ENCODE results near the gene UTP4. TPM values are rescaled to one million over a fixed set of nuclear protein-coding genes. Genes with fewer than 3 reads are reported as not detected.

UTP4 gene
- total RNA-seq, 1 donor from 2014 or later: 55.3 TPM

DNA sequence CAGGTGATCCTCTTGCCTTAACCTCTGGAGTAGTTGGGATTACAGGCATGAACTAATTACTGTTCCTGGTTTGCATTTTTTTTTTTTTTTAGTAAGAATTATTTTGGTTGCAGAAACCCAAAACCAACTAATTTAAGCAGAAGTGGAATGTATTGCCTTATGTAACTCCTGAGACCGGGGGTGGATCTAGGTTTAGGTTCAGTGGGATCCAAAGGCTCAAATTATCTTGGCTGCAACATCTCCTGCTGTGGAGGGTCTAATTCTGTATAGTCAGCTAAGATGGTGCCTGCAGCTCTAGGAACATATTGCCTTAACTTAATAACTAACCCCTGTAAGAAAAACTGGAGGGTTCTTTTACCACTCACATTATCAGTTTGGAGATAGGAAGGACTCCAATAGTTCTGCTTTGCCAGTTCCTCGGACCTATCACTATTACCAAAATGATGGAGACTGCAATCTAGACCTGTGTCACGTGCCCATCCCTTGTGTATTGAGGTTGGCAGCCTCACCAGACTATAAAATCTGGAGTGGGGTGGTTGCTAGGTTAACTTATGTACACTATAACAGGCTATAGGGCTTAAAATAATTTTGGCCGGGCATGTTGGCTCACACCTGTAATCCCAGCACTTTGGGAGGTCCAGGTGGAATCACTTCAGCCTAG, 63.0 kb downstream of the UTP4 start:
- H3K9me3 Mint-ChIP-seq: no peaks in the 10 kb centered on the region
- no peak for ATAC-seq (ENCODE audit: low read depth)
- POLR2A ChIA-PET: interaction anchor here (1.0 kb wide), 1 partner anchor 8 kb away, joined by 5 read pairs; no protein-coding TSS in a partner anchor
- CTCF ChIA-PET: interaction anchor here (0.7 to 1.2 kb wide), 2 partner anchors 9 to 34 kb away, joined by 3 read pairs; no protein-coding TSS in a partner anchor
- no peak overlapping the region for H3K4me3 Mint-ChIP-seq
- no peaks in the 10 kb centered on the region for H3K36me3 Mint-ChIP-seq (ENCODE audit: low read depth)
- H3K27me3 Mint-ChIP-seq: no peaks in the 10 kb centered on the region
- peaks cover 5% of the 10 kb centered on the region for H3K4me1 Mint-ChIP-seq
- H3K27ac Mint-ChIP-seq: no peak overlapping the region
- intact Hi-C loops (cut with micrococcal nuclease): no loop called here
- no peak for DNase-seq
- TF ChIP-seq, protein P1, sequence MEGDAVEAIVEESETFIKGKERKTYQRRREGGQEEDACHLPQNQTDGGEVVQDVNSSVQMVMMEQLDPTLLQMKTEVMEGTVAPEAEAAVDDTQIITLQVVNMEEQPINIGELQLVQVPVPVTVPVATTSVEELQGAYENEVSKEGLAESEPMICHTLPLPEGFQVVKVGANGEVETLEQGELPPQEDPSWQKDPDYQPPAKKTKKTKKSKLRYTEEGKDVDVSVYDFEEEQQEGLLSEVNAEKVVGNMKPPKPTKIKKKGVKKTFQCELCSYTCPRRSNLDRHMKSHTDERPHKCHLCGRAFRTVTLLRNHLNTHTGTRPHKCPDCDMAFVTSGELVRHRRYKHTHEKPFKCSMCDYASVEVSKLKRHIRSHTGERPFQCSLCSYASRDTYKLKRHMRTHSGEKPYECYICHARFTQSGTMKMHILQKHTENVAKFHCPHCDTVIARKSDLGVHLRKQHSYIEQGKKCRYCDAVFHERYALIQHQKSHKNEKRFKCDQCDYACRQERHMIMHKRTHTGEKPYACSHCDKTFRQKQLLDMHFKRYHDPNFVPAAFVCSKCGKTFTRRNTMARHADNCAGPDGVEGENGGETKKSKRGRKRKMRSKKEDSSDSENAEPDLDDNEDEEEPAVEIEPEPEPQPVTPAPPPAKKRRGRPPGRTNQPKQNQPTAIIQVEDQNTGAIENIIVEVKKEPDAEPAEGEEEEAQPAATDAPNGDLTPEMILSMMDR (IDR thresholded peaks at IDR 0.05): no peak

GRCh38 chr16:69197573-69197972, 65.1 kb downstream of the UTP4 start:
- ChIA-PET POLR2A (no interaction called here), CTCF (no interaction called here)
- DNase-seq (no peak), ATAC-seq (ENCODE audit: low read depth) (no peak)
- no peaks in the 10 kb centered on the region for H3K4me1 Mint-ChIP-seq
- H3K4me3 Mint-ChIP-seq: no peak overlapping the region
- TF ChIP-seq, protein P1 (IDR thresholded peaks at IDR 0.05): no peak
- no peak overlapping the region for H3K27ac Mint-ChIP-seq
- H3K36me3 Mint-ChIP-seq (ENCODE audit: low read depth): no peaks in the 10 kb centered on the region
- no peaks in the 10 kb centered on the region for H3K9me3 Mint-ChIP-seq
- intact Hi-C loops (cut with micrococcal nuclease): no loop called here
- no peaks in the 10 kb centered on the region for H3K27me3 Mint-ChIP-seq

DNA sequence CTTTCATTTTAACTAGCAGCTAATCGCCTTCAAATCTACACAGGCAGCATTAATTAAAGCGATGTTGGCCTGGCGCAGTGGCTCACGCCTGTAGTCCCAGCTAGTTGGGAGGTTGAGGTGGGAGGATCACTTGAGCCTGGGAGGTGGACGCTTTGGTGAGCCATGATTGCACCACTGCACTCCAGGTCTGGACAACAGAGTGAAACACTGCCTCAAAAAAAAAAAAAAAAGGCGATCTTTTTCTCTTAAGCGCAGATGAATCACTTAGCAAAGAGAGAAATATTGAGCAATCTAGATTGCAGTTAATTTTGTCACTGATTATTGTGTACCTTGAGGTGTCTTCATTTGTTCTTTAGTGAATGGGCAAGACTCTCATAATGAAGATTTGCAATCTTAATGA, 66.9 kb downstream of the UTP4 start:
- no peaks in the 10 kb centered on the region for H3K27me3 Mint-ChIP-seq
- intact Hi-C loops (cut with micrococcal nuclease): no loop called here
- H3K27ac Mint-ChIP-seq: no peak overlapping the region
- ChIA-PET POLR2A (no interaction called here), CTCF (no interaction called here)
- H3K36me3 Mint-ChIP-seq (ENCODE audit: low read depth): no peaks in the 10 kb centered on the region
- TF ChIP-seq, protein P1 (IDR thresholded peaks at IDR 0.05): no peak
- H3K4me1 Mint-ChIP-seq: peaks cover 5% of the 10 kb centered on the region
- no peak for ATAC-seq (ENCODE audit: low read depth)
- no peaks in the 10 kb centered on the region for H3K9me3 Mint-ChIP-seq
- no peak for DNase-seq
- H3K4me3 Mint-ChIP-seq: no peak overlapping the region

- Mint-ChIP-seq H3K9me3 (no peaks in the 10 kb centered on the region), H3K4me3 (no peak overlapping the region), H3K27ac (no peak overlapping the region), H3K36me3 (ENCODE audit: low read depth) (no peaks in the 10 kb centered on the region), H3K4me1 (peaks cover 14% of the 10 kb centered on the region), H3K27me3 (no peaks in the 10 kb centered on the region)
- TF ChIP-seq, protein P1 (IDR thresholded peaks at IDR 0.05): no peak
- ATAC-seq (ENCODE audit: low read depth): no peak
- DNase-seq: no peak
- CTCF ChIA-PET: no interaction called here
- intact Hi-C loops (cut with micrococcal nuclease): no loop called here
- POLR2A ChIA-PET: no interaction called here
Observed at GRCh38 chr16:69201291-69201690, 68.8 kb downstream of the UTP4 start.

DNA sequence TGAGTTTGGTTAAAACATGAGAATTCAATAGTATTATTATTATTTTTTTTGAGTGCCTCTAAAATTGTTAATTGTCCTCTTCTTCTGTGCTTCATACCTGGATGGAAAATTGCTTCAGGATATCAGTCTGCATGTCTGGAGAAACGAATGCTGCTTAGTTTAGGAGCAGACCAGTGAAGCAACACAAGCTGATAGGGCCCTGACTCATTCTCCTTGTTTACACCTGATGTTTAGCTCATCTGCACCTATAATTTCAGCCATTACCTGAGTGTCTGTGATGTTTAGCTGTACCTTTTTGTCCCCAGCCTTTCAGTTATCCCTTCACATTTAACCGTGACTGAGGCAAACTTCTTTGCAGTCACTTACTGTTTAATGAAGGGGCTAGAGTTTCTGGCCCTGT, 69.3 kb downstream of the UTP4 start:
- Mint-ChIP-seq H3K27me3 (no peaks in the 10 kb centered on the region), H3K9me3 (no peaks in the 10 kb centered on the region), H3K4me3 (no peak overlapping the region), H3K36me3 (ENCODE audit: low read depth) (no peaks in the 10 kb centered on the region), H3K27ac (no peak overlapping the region), H3K4me1 (peaks cover 14% of the 10 kb centered on the region)
- ChIA-PET POLR2A (no interaction called here), CTCF (no interaction called here)
- ATAC-seq (ENCODE audit: low read depth): no peak
- intact Hi-C loops (cut with micrococcal nuclease): no loop called here
- DNase-seq: no peak
- TF ChIP-seq, protein P1 (IDR thresholded peaks at IDR 0.05): no peak
